GM18519 (cell line): Measurements from ENCODE around the gene SLAMF8.

Experiments used
- ATAC-seq: cut with Tn5 transposase; IDR thresholded peaks from one replicate; pipeline ENCODE4 v1.9.1; 2021; ENCODE audit warnings: mild to moderate bottlenecking, moderate library complexity; ENCODE audit not compliant: unreplicated experiment, low FRiP score

Gene SLAMF8

GRCh38 chr1:159867664-159868026 lies 41.0 kb downstream of the SLAMF8 start:
- no peak for ATAC-seq

GRCh38 chr1:159868766-159869165 lies 42.1 kb downstream of the SLAMF8 start:
- no peak for ATAC-seq

- no peak for ATAC-seq
These were observed 42.5 kb downstream of the SLAMF8 start for GRCh38 chr1:159869173-159869572.

GRCh38 chr1:159869607-159870006 lies 42.9 kb downstream of the SLAMF8 start:
- no peak for ATAC-seq

- ATAC-seq = no peak
These were observed 44.0 kb downstream of the SLAMF8 start for GRCh38 chr1:159870704-159871103.

GRCh38 chr1:159872891-159873290 lies 46.2 kb downstream of the SLAMF8 start:
- ATAC-seq = no peak

GRCh38 chr1:159873530-159874143 lies 47.0 kb downstream of the SLAMF8 start:
- ATAC-seq = no peak

GRCh38 chr1:159877695-159878444 lies 51.2 kb downstream of the SLAMF8 start:
- ATAC-seq = no peak

GRCh38 chr1:159879136-159879535 lies 52.5 kb downstream of the SLAMF8 start:
- no peak for ATAC-seq

- ATAC-seq = no peak
These were observed 53.3 kb downstream of the SLAMF8 start for GRCh38 chr1:159879977-159880376.

GRCh38 chr1:159880430-159880829 lies 53.8 kb downstream of the SLAMF8 start:
- ATAC-seq = no peak

GRCh38 chr1:159881622-159882526 lies 55.2 kb downstream of the SLAMF8 start:
- no peak for ATAC-seq

- ATAC-seq = no peak
These were observed 55.8 kb downstream of the SLAMF8 start for GRCh38 chr1:159882527-159882862.

- ATAC-seq = no peak
These were observed 56.5 kb downstream of the SLAMF8 start for GRCh38 chr1:159883134-159883533.

GRCh38 chr1:159884296-159884695 lies 57.6 kb downstream of the SLAMF8 start:
- ATAC-seq = no peak
